ENCODE results near the gene MS4A10.

Gene MS4A10

GRCh38 chr11:60783141-60783484 is 2.0 kb upstream of the MS4A10 start:
- TF ChIP-seq CTCF (IDR thresholded peaks at IDR 0.05; ENCODE audit: low read depth, low read length, missing control alignments) = no peak

GRCh38 chr11:60783911-60784310 is 1.2 kb upstream of the MS4A10 start:
- in situ Hi-C loops (cut with HindIII; ENCODE audit: low sequenced_read_pairs) = no loop called here
- H3K4me3 ChIP-seq (ENCODE audit: low read depth, low read length) = no peak overlapping the region
- TF ChIP-seq CTCF (IDR thresholded peaks at IDR 0.05; ENCODE audit: low read depth, low read length, missing control alignments) = no peak
- no peak for DNase-seq (ENCODE audit: low read depth)

More at GRCh38 chr11:60783141-60783484, 2.0 kb upstream of the MS4A10 start:
- H3K4me3 ChIP-seq (ENCODE audit: low read depth, low read length) = no peak overlapping the region
- DNase-seq (ENCODE audit: low read depth) = no peak
- in situ Hi-C loops (cut with HindIII; ENCODE audit: low sequenced_read_pairs) = no loop called here

GRCh38 chr11:60785806-60786361 is 751 bp downstream of the MS4A10 start:
- peak; percentile 19 for DNase-seq (ENCODE audit: low read depth)
- no peak for TF ChIP-seq CTCF (IDR thresholded peaks at IDR 0.05; ENCODE audit: low read depth, low read length, missing control alignments)
- in situ Hi-C loops (cut with HindIII; ENCODE audit: low sequenced_read_pairs) = no loop called here
- no peak overlapping the region for H3K4me3 ChIP-seq (ENCODE audit: low read depth, low read length)

GRCh38 chr11:60786811-60787567 is 1.9 kb downstream of the MS4A10 start:
- in situ Hi-C loops (cut with HindIII; ENCODE audit: low sequenced_read_pairs) = no loop called here
- H3K4me3 ChIP-seq (ENCODE audit: low read depth, low read length) = no peak overlapping the region
- peak; percentile 31 for DNase-seq (ENCODE audit: low read depth)
- TF ChIP-seq CTCF (IDR thresholded peaks at IDR 0.05; ENCODE audit: low read depth, low read length, missing control alignments) = no peak

- no peak for TF ChIP-seq CTCF (IDR thresholded peaks at IDR 0.05; ENCODE audit: low read depth, low read length, missing control alignments)
- H3K4me3 ChIP-seq (ENCODE audit: low read depth, low read length) = no peak overlapping the region
- DNase-seq (ENCODE audit: low read depth) = no peak
- in situ Hi-C loops (cut with HindIII; ENCODE audit: low sequenced_read_pairs) = no loop called here
Observed at GRCh38 chr11:60788401-60789125, 3.4 kb downstream of the MS4A10 start.

GRCh38 chr11:60790726-60791125 is 5.6 kb downstream of the MS4A10 start:
- no peak for TF ChIP-seq CTCF (IDR thresholded peaks at IDR 0.05; ENCODE audit: low read depth, low read length, missing control alignments)
- no peak for DNase-seq (ENCODE audit: low read depth)
- H3K4me3 ChIP-seq (ENCODE audit: low read depth, low read length) = no peak overlapping the region
- in situ Hi-C loops (cut with HindIII; ENCODE audit: low sequenced_read_pairs) = no loop called here
